Raji (cell line): ENCODE results near the gene SEMA3C.

Experiments used
- POLR2A ChIP-seq: IDR thresholded peaks from 2 replicates; pipeline ENCODE4 v1.6.1; 2011; ENCODE audit warnings: low read depth, low read length, control low read depth; ENCODE audit not compliant: insufficient read depth

Gene SEMA3C

DNA sequence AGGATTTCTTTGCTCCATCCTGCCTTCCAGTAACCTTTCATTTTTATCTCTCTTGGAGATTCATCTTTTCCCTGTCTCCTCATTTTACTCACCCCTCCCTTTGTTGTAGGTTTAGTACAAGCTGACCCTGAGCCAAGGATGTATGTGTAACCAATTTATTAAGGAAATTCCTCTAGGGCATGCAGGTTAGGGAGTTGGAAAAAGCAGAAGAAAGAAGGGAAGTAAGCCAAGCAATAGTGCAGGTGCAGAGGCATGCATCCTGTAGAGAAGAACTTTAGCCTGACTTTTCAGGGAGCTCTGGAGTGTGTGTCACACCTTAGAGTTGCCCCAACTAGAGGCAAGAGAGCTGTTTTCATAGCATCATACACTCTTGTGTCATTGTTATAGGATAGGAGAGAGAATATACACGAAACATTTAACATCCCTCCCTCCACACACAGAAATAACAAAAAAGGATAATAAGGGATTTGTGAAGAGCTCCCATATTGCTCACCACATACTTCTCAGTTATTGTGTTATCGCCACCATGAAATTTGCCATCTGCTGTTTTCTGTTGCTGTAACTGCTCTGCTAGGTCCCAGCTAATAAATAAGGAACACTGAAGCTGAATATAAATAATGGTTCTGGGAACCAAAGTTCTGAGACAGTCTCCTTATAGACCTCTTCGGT lies 21.8 kb upstream of the SEMA3C start:
- TF ChIP-seq POLR2A, result no peak

DNA sequence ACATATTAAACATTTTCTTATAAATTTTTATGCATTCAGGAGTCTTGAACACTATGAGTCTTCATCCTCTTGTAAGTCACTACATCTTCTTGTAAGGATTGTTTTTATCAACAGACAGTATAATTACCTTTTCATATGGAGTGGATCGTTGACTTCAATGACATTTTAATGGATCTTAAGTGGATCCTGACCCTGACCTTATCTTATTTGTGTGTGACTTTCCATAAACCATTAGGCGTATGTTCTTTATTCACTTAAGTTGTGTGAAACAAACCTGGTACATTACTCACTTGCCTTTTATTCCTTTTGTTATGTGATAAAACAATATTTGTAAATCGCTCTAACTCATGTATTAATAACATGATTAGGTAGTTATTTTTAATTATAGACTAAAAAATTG lies 18.5 kb upstream of the SEMA3C start:
- TF ChIP-seq POLR2A, result no peak

DNA sequence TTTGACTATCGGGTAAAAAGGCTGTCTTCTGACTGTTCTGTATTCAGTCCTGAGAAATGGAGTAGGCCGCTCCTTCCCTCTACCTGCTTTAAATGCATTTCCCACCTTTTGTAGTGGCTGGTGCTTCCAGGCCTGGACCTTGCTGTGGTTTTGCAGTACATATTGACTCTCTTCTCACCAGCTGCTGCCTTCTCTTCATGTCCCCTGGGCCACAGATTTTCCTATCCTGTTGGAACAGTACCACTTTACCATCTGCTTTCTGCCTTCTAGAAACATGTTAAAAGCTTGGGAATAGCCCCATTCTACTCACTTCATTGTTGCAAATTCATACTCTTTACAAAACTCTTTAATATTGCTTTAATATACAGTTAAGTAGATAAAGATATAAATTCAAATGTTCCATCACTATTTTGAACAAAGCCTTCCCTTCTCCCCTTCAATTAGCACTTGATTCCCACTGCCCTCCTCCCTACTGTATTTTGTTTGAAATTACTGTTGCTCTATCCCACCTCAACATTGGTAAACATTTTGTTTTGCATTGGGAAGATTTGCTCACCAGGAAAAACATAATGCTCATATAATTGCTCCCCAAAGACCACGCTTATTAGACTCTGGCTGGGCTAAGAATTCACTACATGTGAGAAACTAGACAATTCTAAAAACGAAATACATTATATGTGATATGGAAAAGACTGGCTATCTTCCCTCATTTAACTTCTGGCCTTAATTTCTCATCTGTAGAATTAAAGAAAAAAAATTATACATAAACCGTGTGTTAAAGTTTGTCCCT lies 17.3 kb upstream of the SEMA3C start:
- TF ChIP-seq POLR2A, result no peak

DNA sequence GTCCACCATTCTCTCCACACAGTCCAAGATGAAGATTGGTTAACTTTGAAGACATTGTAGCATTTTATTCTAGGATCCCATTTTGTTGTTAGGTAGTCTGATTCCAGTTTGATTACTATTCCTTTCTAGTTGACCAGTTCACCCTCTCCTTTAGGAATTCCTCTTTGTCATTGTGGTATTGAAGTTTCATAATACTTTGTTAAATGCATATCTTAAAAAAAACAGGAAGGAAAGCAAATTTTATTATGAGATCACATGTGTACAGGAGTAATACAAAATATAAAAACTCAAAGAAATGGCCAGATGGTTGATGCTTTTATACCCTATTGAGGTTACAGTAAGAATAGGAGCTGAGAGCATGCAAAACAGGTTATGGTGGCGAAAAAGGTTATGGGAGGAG lies 15.5 kb upstream of the SEMA3C start:
- no peak for TF ChIP-seq POLR2A

DNA sequence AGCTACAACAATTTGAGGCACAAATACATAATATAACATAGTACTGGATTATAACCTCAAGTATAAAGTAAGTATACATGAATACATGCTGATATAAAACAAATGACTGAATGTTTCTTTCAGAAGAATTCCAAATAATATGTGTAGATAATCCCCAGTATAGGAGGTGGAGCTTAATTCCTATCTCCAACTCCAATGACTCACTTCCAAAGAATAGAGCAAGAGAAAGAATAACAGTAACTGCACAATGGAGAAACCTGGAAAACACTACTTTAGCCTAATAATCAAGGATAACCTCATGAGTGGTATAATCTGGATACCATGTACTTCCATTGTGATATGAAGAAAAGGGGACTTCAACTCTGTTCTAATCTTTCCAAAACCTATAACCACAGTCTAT lies 13.7 kb upstream of the SEMA3C start:
- no peak for TF ChIP-seq POLR2A

DNA sequence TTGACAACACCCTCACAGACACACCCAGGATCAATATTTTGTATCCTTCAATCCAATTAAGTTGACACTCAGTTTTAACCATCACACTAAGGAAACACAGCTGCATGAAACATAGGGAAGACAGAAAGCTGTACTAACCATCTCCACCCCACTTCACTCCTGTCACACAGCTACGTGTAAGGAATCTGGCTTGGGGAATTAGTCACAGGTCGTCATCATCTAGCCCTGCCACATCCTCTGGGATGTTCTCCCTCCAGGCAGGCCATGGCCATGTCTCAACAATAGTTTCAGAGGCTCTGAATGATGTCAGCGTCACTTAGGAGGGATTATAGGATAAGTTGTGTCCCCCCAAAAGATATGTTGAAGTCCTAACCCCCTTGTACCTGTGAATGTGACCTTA lies 10.8 kb upstream of the SEMA3C start:
- TF ChIP-seq POLR2A, result no peak

DNA sequence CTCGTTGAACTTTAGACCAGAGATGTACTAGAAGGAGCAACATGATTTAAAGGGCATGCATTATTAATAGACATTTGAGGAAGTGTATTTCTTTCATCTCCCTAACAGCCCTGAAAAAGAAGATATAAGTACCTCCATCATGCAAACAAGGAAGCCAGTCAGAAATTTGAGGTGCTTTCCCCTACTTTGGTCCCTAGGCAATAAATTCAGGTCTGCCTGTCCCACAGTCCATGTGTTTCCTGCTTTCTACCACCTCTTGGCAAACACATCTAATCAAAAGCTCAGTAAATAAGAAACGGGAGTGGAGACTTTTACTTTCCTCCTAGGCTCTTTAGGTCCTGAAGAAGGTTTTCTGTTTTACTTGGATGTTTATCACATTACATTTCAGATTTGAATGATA lies 5.2 kb upstream of the SEMA3C start:
- no peak for TF ChIP-seq POLR2A

DNA sequence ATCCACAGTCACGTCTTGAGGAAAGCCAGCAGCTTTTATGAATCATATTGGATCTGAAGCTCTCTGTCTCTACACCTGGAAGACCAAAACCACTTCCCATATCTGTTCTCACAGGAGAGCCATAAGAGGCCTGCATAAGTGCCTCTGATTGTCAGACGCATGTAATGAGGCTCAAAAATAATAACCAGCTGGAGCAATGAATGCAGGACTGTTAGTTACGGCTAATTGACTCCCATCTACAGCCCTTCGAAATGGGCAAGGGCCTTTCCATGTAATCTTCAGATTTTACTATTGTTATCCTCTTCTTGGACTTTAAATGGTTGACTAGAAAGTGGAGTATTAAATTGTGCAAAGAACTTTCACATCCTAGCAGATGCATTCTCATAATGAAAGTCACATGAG lies 4.4 kb upstream of the SEMA3C start:
- no peak for TF ChIP-seq POLR2A

DNA sequence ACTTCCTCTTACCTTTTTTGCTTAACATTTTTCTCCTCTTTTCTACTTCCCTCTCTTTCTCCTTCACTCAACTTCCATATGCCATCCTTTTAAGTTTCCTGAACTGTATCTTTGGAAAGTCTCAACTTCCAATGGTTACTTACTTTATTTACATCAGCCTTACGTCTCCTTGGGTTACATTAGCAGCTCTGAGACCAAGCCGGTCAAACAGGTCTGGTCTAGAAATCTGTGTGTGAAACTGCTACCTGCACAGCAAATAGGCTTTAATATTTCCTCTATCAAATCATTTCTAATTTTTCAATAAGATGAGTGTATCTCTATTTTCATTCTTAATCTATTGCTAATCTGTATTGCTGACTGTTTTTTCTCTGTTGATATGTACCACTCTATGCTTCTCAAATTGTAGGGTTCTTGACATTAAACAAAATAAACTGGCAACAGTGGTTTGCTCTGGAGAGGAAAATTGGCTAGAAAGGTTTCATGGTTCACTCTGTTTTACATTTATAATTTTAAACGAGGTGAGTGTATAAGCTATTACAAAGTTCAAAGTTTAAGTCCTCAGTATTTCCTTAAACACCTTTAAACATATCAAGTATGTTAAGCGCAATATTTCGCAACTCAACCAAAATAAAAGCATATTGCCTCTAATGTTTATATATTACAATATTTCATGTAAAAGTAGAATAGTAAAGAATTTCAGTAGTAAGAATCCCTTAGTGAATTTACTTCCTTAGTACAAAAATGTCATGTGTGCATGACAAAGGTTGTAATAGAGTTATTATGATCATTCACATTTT lies 3.6 kb upstream of the SEMA3C start:
- no peak for TF ChIP-seq POLR2A

DNA sequence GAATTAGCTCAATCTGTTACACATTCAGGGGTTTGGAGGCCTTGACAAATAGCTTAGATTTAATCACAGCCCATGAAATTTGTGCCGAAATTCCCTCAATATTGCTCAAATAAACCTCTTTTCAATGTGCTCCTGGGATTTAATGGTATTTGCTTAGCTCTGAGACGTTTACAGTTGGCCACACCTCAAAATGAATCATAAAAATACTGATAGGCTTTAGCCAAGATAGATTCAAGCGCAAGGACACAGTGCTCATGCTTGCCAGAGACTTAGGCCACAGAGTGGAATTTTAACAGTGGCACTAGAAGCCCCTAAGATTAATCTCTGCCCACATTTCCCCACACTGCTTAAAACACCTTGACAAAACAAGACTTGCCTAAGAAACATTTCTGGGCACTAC lies 2.3 kb upstream of the SEMA3C start:
- no peak for TF ChIP-seq POLR2A

DNA sequence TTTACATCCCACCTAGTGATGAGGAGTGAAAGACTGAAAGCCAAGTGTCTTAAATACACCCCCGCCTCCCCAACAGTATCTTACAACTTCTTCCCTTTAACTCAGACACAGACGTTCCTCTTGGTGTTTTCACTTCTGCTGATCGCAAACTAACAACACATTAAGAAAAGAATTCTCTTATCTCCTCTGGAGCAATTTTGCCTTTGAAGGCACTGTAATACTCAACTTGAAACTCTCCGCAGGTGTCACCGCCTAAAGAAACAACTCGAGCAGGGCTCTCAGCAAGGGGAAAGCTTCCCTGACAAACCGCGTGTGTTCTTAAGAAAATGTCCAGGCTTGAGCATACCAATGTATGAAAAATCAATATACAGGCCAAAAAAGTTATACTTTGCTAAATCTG lies 452 bp downstream of the SEMA3C start:
- TF ChIP-seq POLR2A, result no peak

DNA sequence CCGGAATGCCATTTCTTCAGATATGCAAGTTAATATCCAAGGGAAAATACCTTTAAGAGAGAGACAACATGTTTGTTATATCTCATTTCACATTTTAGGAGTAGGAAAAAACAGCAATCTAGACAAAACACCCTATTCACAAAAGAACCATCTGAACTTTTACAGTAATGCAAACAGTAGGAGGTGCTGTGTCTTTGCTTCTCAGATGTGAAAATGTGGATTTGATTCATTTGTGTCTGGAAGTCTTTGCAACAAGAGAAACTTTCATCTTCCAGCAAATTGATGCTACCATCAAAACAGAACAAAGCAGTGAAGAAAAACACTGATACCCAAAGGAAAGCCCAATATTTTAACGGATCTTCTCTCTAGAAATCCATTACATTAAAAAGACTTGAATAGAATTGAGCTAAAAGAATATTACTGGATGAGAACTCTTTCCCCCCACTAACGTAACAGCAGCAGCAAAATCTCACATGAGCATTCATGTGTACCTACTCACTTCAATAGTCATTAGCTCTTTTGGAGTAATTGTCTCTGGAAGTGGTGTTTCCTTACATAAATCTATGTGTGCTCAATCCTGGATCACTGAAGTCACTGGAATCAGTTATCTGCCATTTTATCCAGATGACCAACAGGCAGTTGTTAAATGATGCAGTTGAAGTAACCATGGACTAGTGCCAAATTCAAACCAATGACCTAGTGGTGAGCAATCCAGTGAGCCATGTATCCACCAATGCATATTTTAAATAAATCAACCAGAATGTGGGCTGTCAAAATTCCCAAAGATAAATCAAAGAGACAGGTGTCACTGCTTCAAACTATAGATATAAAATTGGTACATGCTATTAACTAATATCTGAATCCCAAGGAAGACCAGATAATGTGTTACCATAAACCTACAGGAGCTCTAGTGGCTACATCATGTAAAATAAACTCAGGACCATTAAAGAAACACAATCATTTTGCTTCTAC lies 1.8 kb downstream of the SEMA3C start:
- no peak for TF ChIP-seq POLR2A

DNA sequence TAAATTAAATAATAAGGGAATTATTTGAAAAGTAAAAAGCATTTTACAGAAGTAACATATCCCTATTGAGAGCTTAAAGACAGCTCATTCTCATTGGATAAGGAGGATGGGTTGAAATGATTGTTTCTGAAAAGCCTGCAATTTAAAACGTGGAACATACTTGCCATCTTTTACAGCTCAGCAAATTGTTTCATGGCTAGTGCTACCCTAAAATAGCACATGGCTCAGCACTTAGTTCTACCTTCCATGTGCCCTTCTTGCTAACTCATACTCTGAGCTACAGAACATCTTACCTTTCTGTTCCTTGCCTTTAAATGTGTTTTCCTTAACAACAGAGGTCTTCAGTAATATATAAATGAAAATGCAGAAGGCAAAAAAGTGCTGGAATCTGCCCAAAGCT lies 8.6 kb downstream of the SEMA3C start:
- TF ChIP-seq POLR2A, result no peak

DNA sequence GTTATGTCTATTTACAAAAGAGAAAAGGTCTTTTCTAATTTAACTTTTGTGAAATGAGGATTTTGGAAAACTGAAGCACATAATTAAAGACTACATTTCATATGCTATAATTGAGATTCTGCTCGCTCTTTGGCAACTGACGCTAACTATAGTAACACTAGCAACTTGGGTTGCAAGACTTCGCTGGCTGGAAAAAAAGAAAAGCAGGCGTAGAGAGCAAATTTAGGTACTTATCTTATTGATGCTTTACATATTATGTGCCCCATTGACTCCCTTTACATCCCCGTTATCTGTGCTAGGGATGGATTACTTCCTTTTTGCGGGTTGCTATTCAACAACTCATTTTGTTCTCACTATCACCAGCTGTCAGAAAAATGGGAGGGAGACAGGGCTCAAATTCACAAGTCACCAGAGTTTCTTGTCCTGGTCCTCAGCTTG lies 10.5 kb downstream of the SEMA3C start:
- TF ChIP-seq POLR2A, result no peak

DNA sequence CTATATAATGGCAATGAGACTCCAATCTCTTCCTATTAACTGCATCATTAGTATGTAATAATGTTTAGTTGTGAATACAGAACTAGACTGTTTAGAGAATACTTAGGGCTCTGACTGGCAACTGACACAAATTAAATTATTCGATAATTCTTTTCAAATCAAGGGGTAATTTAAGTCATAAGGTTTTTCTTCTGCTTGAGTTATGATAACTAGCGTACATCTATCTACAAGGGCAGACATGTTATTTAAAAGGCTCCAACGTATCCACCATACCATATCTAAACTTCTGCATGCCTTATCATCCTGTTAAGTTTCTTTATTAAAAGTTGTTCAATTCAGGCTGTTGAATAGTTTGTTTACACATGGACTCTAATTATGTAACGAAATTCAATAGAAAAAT lies 11.2 kb downstream of the SEMA3C start:
- no peak for TF ChIP-seq POLR2A

DNA sequence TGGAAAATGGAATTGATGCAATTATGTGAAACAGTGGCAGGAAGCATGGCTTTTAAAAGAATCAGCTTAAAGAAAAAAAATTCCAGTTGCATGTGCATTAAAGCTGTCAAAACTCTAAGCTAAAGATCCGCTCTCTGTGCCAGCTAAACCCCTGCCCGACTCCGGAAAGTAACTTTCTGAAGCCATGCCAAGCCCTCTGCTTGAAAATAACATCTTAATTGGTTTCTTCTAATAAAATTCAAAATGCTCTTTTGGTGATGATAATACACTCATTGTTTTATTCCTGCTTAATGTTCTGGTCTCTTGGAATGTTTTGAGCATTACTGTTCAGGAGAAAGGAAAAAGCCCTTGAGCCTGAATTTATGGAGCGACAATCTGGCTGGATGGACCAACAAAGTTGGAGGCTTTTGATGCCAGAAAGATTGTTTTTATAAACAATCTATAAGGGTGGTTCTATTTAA lies 11.7 kb downstream of the SEMA3C start:
- no peak for TF ChIP-seq POLR2A
